ENCODE results near the gene HELB. TPM values are rescaled to one million over a fixed set of nuclear protein-coding genes. Genes with fewer than 3 reads are reported as not detected.

HELB gene
- total RNA-seq, 1 donor from 2014 or later: 0.89 TPM

Other genes starting within 250 kb of the HELB start
- 18.1 TPM for gene LLPH, start 171.7 kb upstream of the HELB start, total RNA-seq
- 67.6 TPM for gene TMBIM4, start 132.5 kb upstream of the HELB start, total RNA-seq
- gene IRAK3, start 113.3 kb upstream of the HELB start, total RNA-seq: 5.0 TPM

Data from Right ventricle myocardium inferior (tissue), 1 donor.